ENCODE measurements around the gene AIRE. TPM values are rescaled to one million over a fixed set of nuclear protein-coding genes. Genes with fewer than 3 reads are reported as not detected.

Gene AIRE
- polyA plus RNA-seq, 2 donors, result 0.01 to 0.06 TPM

- 90 to 92% methylated on average over 17 of the region's 17 CpGs for WGBS, 2 donors
- no peak overlapping the region for H3K4me3 ChIP-seq (ENCODE audit: low read depth in 1 of 2, low read length in 2 of 2)
- H3K9me3 ChIP-seq (ENCODE audit: control insufficient read depth in 2 of 2, insufficient read depth in 1 of 2, low read depth in 1 of 2, low read length in 1 of 2), result no peaks in the 10 kb centered on the region
- H3K27ac ChIP-seq (ENCODE audit: low read depth in 2 of 2, low read length in 1 of 2), result no peak overlapping the region
- no peaks in the 10 kb centered on the region for H3K27me3 ChIP-seq (ENCODE audit: control insufficient read depth in 1 of 2, insufficient read depth in 2 of 2, low read length in 2 of 2)
- H3K4me1 ChIP-seq (ENCODE audit: control insufficient read depth in 2 of 2, insufficient read depth in 2 of 2, low read length in 1 of 2), result peaks cover 0 to 7% of the 10 kb centered on the region in 2 donors
- peaks cover 4 to 14% of the 10 kb centered on the region in 2 donors for H3K36me3 ChIP-seq (ENCODE audit: control insufficient read depth in 2 of 2, insufficient read depth in 2 of 2, low read length in 1 of 2)
Measured at GRCh38 chr21:44332383-44332782, 46.7 kb downstream of the AIRE start.

- Histone ChIP-seq H3K9me3 (ENCODE audit: control insufficient read depth in 2 of 2, insufficient read depth in 1 of 2, low read depth in 1 of 2, low read length in 1 of 2) (no peaks in the 10 kb centered on the region), H3K27me3 (ENCODE audit: control insufficient read depth in 1 of 2, insufficient read depth in 2 of 2, low read length in 2 of 2) (no peaks in the 10 kb centered on the region), H3K4me3 (ENCODE audit: low read depth in 1 of 2, low read length in 2 of 2) (no peak overlapping the region), H3K4me1 (ENCODE audit: control insufficient read depth in 2 of 2, insufficient read depth in 2 of 2, low read length in 1 of 2) (peaks cover 0 to 7% of the 10 kb centered on the region in 2 donors), H3K36me3 (ENCODE audit: control insufficient read depth in 2 of 2, insufficient read depth in 2 of 2, low read length in 1 of 2) (peaks cover 4 to 9% of the 10 kb centered on the region in 2 donors), H3K27ac (ENCODE audit: low read depth in 2 of 2, low read length in 1 of 2) (no peak overlapping the region)
- WGBS, 2 donors, result 95 to 96% methylated on average over 22 of the region's 22 CpGs
Measured at GRCh38 chr21:44332965-44333364, 47.3 kb downstream of the AIRE start.

GRCh38 chr21:44333509-44334328 lies 48.0 kb downstream of the AIRE start:
- Histone ChIP-seq H3K4me1 (ENCODE audit: control insufficient read depth in 2 of 2, insufficient read depth in 2 of 2, low read length in 1 of 2) (peaks cover 0 to 11% of the 10 kb centered on the region in 2 donors), H3K9me3 (ENCODE audit: control insufficient read depth in 2 of 2, insufficient read depth in 1 of 2, low read depth in 1 of 2, low read length in 1 of 2) (no peaks in the 10 kb centered on the region), H3K36me3 (ENCODE audit: control insufficient read depth in 2 of 2, insufficient read depth in 2 of 2, low read length in 1 of 2) (peaks cover 4 to 6% of the 10 kb centered on the region in 2 donors), H3K27ac (ENCODE audit: low read depth in 2 of 2, low read length in 1 of 2) (no peak overlapping the region), H3K27me3 (ENCODE audit: control insufficient read depth in 1 of 2, insufficient read depth in 2 of 2, low read length in 2 of 2) (no peaks in the 10 kb centered on the region), H3K4me3 (ENCODE audit: low read depth in 1 of 2, low read length in 2 of 2) (no peak overlapping the region)
- WGBS, 2 donors, result 76 to 81% methylated on average over 44 to 45 of the region's 45 CpGs

- WGBS, 2 donors, result 64 to 81% methylated on average over 23 to 25 of the region's 26 CpGs
- H3K4me3 ChIP-seq (ENCODE audit: low read depth in 1 of 2, low read length in 2 of 2), result no peak overlapping the region
- no peaks in the 10 kb centered on the region for H3K9me3 ChIP-seq (ENCODE audit: control insufficient read depth in 2 of 2, insufficient read depth in 1 of 2, low read depth in 1 of 2, low read length in 1 of 2)
- H3K36me3 ChIP-seq (ENCODE audit: control insufficient read depth in 2 of 2, insufficient read depth in 2 of 2, low read length in 1 of 2), result peaks cover 4 to 6% of the 10 kb centered on the region in 2 donors
- no peaks in the 10 kb centered on the region for H3K27me3 ChIP-seq (ENCODE audit: control insufficient read depth in 1 of 2, insufficient read depth in 2 of 2, low read length in 2 of 2)
- H3K4me1 ChIP-seq (ENCODE audit: control insufficient read depth in 2 of 2, insufficient read depth in 2 of 2, low read length in 1 of 2), result peaks cover 0 to 11% of the 10 kb centered on the region in 2 donors
- no peak overlapping the region for H3K27ac ChIP-seq (ENCODE audit: low read depth in 2 of 2, low read length in 1 of 2)
Measured at GRCh38 chr21:44334329-44335030, 48.8 kb downstream of the AIRE start.

- Histone ChIP-seq H3K4me3 (ENCODE audit: low read depth in 1 of 2, low read length in 2 of 2) (no peak overlapping the region), H3K4me1 (ENCODE audit: control insufficient read depth in 2 of 2, insufficient read depth in 2 of 2, low read length in 1 of 2) (peaks cover 0 to 11% of the 10 kb centered on the region in 2 donors), H3K36me3 (ENCODE audit: control insufficient read depth in 2 of 2, insufficient read depth in 2 of 2, low read length in 1 of 2) (peaks cover 4 to 6% of the 10 kb centered on the region in 2 donors), H3K9me3 (ENCODE audit: control insufficient read depth in 2 of 2, insufficient read depth in 1 of 2, low read depth in 1 of 2, low read length in 1 of 2) (no peaks in the 10 kb centered on the region), H3K27ac (ENCODE audit: low read depth in 2 of 2, low read length in 1 of 2) (no peak overlapping the region), H3K27me3 (ENCODE audit: control insufficient read depth in 1 of 2, insufficient read depth in 2 of 2, low read length in 2 of 2) (no peaks in the 10 kb centered on the region)
- 93 to 95% methylated on average over 22 to 23 of the region's 24 CpGs for WGBS, 2 donors
Measured at GRCh38 chr21:44335266-44336059, 49.8 kb downstream of the AIRE start.

- Histone ChIP-seq H3K27ac (ENCODE audit: low read depth in 2 of 2, low read length in 1 of 2) (no peak overlapping the region), H3K4me1 (ENCODE audit: control insufficient read depth in 2 of 2, insufficient read depth in 2 of 2, low read length in 1 of 2) (peaks cover 0 to 11% of the 10 kb centered on the region in 2 donors), H3K9me3 (ENCODE audit: control insufficient read depth in 2 of 2, insufficient read depth in 1 of 2, low read depth in 1 of 2, low read length in 1 of 2) (no peaks in the 10 kb centered on the region), H3K36me3 (ENCODE audit: control insufficient read depth in 2 of 2, insufficient read depth in 2 of 2, low read length in 1 of 2) (peaks cover 4% of the 10 kb centered on the region in 2 donors), H3K27me3 (ENCODE audit: control insufficient read depth in 1 of 2, insufficient read depth in 2 of 2, low read length in 2 of 2) (no peaks in the 10 kb centered on the region), H3K4me3 (ENCODE audit: low read depth in 1 of 2, low read length in 2 of 2) (no peak overlapping the region)
- 71 to 85% methylated on average over 3 of the region's 3 CpGs for WGBS, 2 donors
Measured at GRCh38 chr21:44337449-44337848, 51.8 kb downstream of the AIRE start.

- peaks cover 0 to 11% of the 10 kb centered on the region in 2 donors for H3K4me1 ChIP-seq (ENCODE audit: control insufficient read depth in 2 of 2, insufficient read depth in 2 of 2, low read length in 1 of 2)
- H3K36me3 ChIP-seq (ENCODE audit: control insufficient read depth in 2 of 2, insufficient read depth in 2 of 2, low read length in 1 of 2), result peaks cover 3 to 4% of the 10 kb centered on the region in 2 donors
- H3K9me3 ChIP-seq (ENCODE audit: control insufficient read depth in 2 of 2, insufficient read depth in 1 of 2, low read depth in 1 of 2, low read length in 1 of 2), result no peaks in the 10 kb centered on the region
- WGBS, 2 donors, result 9 to 15% methylated on average over 20 to 41 of the region's 47 CpGs
- H3K27me3 ChIP-seq (ENCODE audit: control insufficient read depth in 1 of 2, insufficient read depth in 2 of 2, low read length in 2 of 2), result no peaks in the 10 kb centered on the region
- peak overlapping the region; percentile 84 to 90 for H3K27ac ChIP-seq (ENCODE audit: low read depth in 2 of 2, low read length in 1 of 2)
- H3K4me3 ChIP-seq (ENCODE audit: low read depth in 1 of 2, low read length in 2 of 2), result peak overlapping the region; percentile 16 to 37
Measured at GRCh38 chr21:44337941-44338895, 52.5 kb downstream of the AIRE start.

- Histone ChIP-seq H3K9me3 (ENCODE audit: control insufficient read depth in 2 of 2, insufficient read depth in 1 of 2, low read depth in 1 of 2, low read length in 1 of 2) (no peaks in the 10 kb centered on the region), H3K4me3 (ENCODE audit: low read depth in 1 of 2, low read length in 2 of 2) (peak within 1 kb of the TSS; percentile 72 to 77), H3K27ac (ENCODE audit: low read depth in 2 of 2, low read length in 1 of 2) (peak within 1 kb of the TSS; percentile 91 to 98), H3K36me3 (ENCODE audit: control insufficient read depth in 2 of 2, insufficient read depth in 2 of 2, low read length in 1 of 2) (peaks cover 3 to 4% of the 10 kb centered on the region in 2 donors), H3K4me1 (ENCODE audit: control insufficient read depth in 2 of 2, insufficient read depth in 2 of 2, low read length in 1 of 2) (peaks cover 0 to 7% of the 10 kb centered on the region in 2 donors), H3K27me3 (ENCODE audit: control insufficient read depth in 1 of 2, insufficient read depth in 2 of 2, low read length in 2 of 2) (no peaks in the 10 kb centered on the region)
- 1% methylated on average over 72 to 89 of the region's 90 CpGs for WGBS, 2 donors
Measured at GRCh38 chr21:44338971-44339910, 53.6 kb downstream of the AIRE start, which contains the start of gene CFAP410. TSS of gene CFAP410 (minus strand) at chr21:44339390. CDS start at chr21:44339194, 196 bp downstream.
